Measurements from ENCODE around the gene KCNIP1. TPM values are rescaled to one million over a fixed set of nuclear protein-coding genes. Genes with fewer than 3 reads are reported as not detected.

The KCNIP1 gene
- total and polyA plus RNA-seq, 9 of the 15 experiments (the other 6 are each of a cell fraction or from before 2014, with no cell fraction given) = not detected

DNA sequence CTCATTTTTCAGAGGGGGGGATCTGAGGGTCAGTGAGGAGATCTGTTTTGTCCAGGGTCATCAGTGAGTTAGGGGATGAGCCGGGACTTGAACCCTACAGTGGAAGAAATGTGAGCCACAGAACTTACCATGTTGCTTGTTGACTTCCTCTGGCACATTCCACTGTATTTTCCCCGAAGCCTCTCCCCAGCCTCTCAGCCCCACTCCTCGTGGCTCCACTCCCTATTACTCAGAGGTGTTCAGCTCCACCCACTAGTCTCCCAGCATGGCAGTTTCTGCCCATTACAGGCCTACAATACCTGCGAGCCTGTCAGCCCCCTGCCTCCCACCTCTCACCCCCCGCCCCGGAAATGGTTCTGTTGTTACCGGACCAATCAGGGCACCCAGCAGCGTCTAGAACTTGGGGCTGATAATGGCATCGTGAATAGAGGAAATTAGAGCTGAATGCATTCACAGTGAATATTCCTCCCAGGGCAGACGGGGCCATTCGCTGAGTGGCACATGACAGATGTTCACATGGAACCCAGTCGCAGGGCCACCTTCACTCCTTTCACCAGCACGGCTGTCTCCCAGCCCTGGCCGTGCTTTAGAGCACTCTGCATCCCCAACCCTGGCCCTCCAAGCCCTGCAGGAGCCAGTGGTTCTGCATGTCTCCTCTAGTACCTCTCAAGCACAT lies 81.6 kb downstream of the KCNIP1 start:
- Histone ChIP-seq H3K4me3 (no peak overlapping the region), H3K9me3 (replicated peaks; ENCODE audit: control insufficient read depth, insufficient read depth, low read depth, low read length) (no peaks in the 10 kb centered on the region), H3K4me1 (replicated peaks in 1 of 2; ENCODE audit: control insufficient read depth in 2 of 2, insufficient read depth in 2 of 2, low read length in 2 of 2) (no peaks in the 10 kb centered on the region; a peak in 1 of 5 replicates), H3K4me2 (ENCODE audit: insufficient read depth, low read length) (no peak overlapping the region), H3K27me3 (ENCODE audit: control insufficient read depth in 2 of 2, insufficient read depth in 2 of 2, low read length in 2 of 2) (no peaks in the 10 kb centered on the region), H3K36me3 (ENCODE audit: control insufficient read depth, insufficient read depth, low read length) (no peaks in the 10 kb centered on the region), H2AFZ (ENCODE audit: low read depth, low read length) (no peak overlapping the region), H3K9ac (ENCODE audit: insufficient read depth in 1 of 2, low read depth in 2 of 2, low read length in 2 of 2) (no peak overlapping the region), H4K20me1 (replicated peaks; ENCODE audit: control insufficient read depth, insufficient read depth, low read length) (no peaks in the 10 kb centered on the region), H3K79me2 (ENCODE audit: control insufficient read depth, insufficient read depth, low read length) (no peaks in the 10 kb centered on the region), H3K9me1 (ENCODE audit: control insufficient read depth, insufficient read depth, low read length) (no peaks in the 10 kb centered on the region), H3K27ac (ENCODE audit: extremely low read depth, low read depth, low read length) (no peak overlapping the region)
- in situ Hi-C loops (cut with MboI) (no loop called here), intact Hi-C loops (cut with micrococcal nuclease) (no loop called here)
- under 1% methylated on average over 14 of the region's 14 CpGs for WGBS (ENCODE audit: insufficient coverage, low coverage, missing lambda C conversion rate)
- no TSS peak for BruUV-seq (replicated peaks)
- no peak for TF ChIP-seq MEF2D (tag; conservative IDR thresholded peaks at IDR 0.05; ENCODE audit: low read depth)
- no peak for TF ChIP-seq NR1H2 (CRISPR knock-in tag; IDR thresholded peaks at IDR 0.05)
- CTCF ChIA-PET (ENCODE audit: low intra/inter-chr PET ratio) = no interaction called here
- no peak for ATAC-seq
- FAIRE-seq = no peak
- DNase-seq (ENCODE audit: extremely low read depth in 1 of 4, low spot score in 3 of 4) = no peak
- POLR2A ChIA-PET = no interaction called here

GRCh38 chr5:170587808-170588207 lies 84.0 kb downstream of the KCNIP1 start:
- Histone ChIP-seq H3K9me3 (replicated peaks; ENCODE audit: control insufficient read depth, insufficient read depth, low read depth, low read length) (no peaks in the 10 kb centered on the region), H3K4me3 (no peak overlapping the region), H3K4me2 (ENCODE audit: insufficient read depth, low read length) (no peak overlapping the region), H3K27ac (ENCODE audit: extremely low read depth, low read depth, low read length) (no peak overlapping the region), H3K9ac (ENCODE audit: insufficient read depth in 1 of 2, low read depth in 2 of 2, low read length in 2 of 2) (no peak overlapping the region), H3K36me3 (ENCODE audit: control insufficient read depth, insufficient read depth, low read length) (no peaks in the 10 kb centered on the region), H3K27me3 (ENCODE audit: control insufficient read depth in 2 of 2, insufficient read depth in 2 of 2, low read length in 2 of 2) (no peaks in the 10 kb centered on the region), H2AFZ (ENCODE audit: low read depth, low read length) (no peak overlapping the region), H4K20me1 (replicated peaks; ENCODE audit: control insufficient read depth, insufficient read depth, low read length) (no peaks in the 10 kb centered on the region), H3K79me2 (ENCODE audit: control insufficient read depth, insufficient read depth, low read length) (no peaks in the 10 kb centered on the region), H3K4me1 (replicated peaks in 1 of 2; ENCODE audit: control insufficient read depth in 2 of 2, insufficient read depth in 2 of 2, low read length in 2 of 2) (no peaks in the 10 kb centered on the region; a peak in 1 of 5 replicates), H3K9me1 (ENCODE audit: control insufficient read depth, insufficient read depth, low read length) (no peaks in the 10 kb centered on the region)
- in situ Hi-C loops (cut with MboI) = no loop called here
- CTCF ChIA-PET (ENCODE audit: low intra/inter-chr PET ratio) = no interaction called here
- DNase-seq (ENCODE audit: extremely low read depth in 1 of 4, low spot score in 3 of 4) = no peak
- intact Hi-C loops (cut with micrococcal nuclease) = no loop called here
- no TSS peak for BruUV-seq (replicated peaks)
- POLR2A ChIA-PET = no interaction called here
- whole genome bisulfite sequencing (ENCODE audit: insufficient coverage, low coverage, missing lambda C conversion rate) = 0% methylated on average over 2 of the region's 2 CpGs
- FAIRE-seq = no peak
- no peak for ATAC-seq
- no peak for TF ChIP-seq POLR3G (IDR thresholded peaks at IDR 0.05; ENCODE audit: extremely low read depth, insufficient read length, insufficient replicate concordance)
- TF ChIP-seq STAG1 (CRISPR knock-in tag; IDR thresholded peaks at IDR 0.05; ENCODE audit: borderline replicate concordance) = no peak
- TF ChIP-seq, protein P1, sequence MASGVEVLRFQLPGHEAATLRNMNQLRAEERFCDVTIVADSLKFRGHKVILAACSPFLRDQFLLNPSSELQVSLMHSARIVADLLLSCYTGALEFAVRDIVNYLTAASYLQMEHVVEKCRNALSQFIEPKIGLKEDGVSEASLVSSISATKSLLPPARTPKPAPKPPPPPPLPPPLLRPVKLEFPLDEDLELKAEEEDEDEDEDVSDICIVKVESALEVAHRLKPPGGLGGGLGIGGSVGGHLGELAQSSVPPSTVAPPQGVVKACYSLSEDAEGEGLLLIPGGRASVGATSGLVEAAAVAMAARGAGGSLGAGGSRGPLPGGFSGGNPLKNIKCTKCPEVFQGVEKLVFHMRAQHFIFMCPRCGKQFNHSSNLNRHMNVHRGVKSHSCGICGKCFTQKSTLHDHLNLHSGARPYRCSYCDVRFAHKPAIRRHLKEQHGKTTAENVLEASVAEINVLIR (CRISPR knock-in tag; IDR thresholded peaks at IDR 0.05) = no peak
- TF ChIP-seq, protein P2, sequence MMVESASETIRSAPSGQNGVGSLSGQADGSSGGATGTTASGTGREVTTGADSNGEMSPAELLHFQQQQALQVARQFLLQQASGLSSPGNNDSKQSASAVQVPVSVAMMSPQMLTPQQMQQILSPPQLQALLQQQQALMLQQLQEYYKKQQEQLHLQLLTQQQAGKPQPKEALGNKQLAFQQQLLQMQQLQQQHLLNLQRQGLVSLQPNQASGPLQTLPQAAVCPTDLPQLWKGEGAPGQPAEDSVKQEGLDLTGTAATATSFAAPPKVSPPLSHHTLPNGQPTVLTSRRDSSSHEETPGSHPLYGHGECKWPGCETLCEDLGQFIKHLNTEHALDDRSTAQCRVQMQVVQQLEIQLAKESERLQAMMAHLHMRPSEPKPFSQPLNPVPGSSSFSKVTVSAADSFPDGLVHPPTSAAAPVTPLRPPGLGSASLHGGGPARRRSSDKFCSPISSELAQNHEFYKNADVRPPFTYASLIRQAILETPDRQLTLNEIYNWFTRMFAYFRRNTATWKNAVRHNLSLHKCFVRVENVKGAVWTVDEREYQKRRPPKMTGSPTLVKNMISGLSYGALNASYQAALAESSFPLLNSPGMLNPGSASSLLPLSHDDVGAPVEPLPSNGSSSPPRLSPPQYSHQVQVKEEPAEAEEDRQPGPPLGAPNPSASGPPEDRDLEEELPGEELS (CRISPR knock-in tag; IDR thresholded peaks at IDR 0.05; ENCODE audit: borderline replicate concordance) = no peak
- TF ChIP-seq ZNF431 (CRISPR knock-in tag; IDR thresholded peaks at IDR 0.05) = no peak
- no peak for TF ChIP-seq PYGO2 (tag; IDR thresholded peaks at IDR 0.05)
- no peak for TF ChIP-seq DMBX1 (CRISPR knock-in tag; IDR thresholded peaks at IDR 0.05; ENCODE audit: borderline replicate concordance)
- TF ChIP-seq MEIS2 (IDR thresholded peaks at IDR 0.05; ENCODE audit: partially characterized antibody) = no peak
- no peak for TF ChIP-seq ASH1L (IDR thresholded peaks at IDR 0.05; ENCODE audit: borderline replicate concordance, low read depth, partially characterized antibody)
- no peak for TF ChIP-seq FOXA1 (IDR thresholded peaks at IDR 0.05; ENCODE audit: borderline replicate concordance)
- no peak for TF ChIP-seq KLF13 (tag; IDR thresholded peaks at IDR 0.05; ENCODE audit: borderline replicate concordance, low read depth)
